ENCODE results near the gene PTPRM.
A peak's percentile ranks its signal among the peaks of the same experiment; 100 is the strongest.

Gene PTPRM

GRCh38 chr18:8097927-8098326, 530.8 kb downstream of the PTPRM start:
- CTCF ChIA-PET = no interaction called here
- H3K4me1 ChIP-seq (ENCODE audit: control insufficient read depth, insufficient read depth, low read length) = no peaks in the 10 kb centered on the region
- no peaks in the 10 kb centered on the region for H3K36me3 ChIP-seq (ENCODE audit: control insufficient read depth in 2 of 2, insufficient read depth in 1 of 2, low read length in 2 of 2)
- no peak overlapping the region for H3K27ac ChIP-seq (ENCODE audit: extremely low read depth, low read depth, low read length)
- no peaks in the 10 kb centered on the region for H3K9me3 ChIP-seq (ENCODE audit: control insufficient read depth, insufficient read depth, low read depth, low read length)
- POLR2A ChIA-PET = no interaction called here
- no peak overlapping the region for H3K4me3 ChIP-seq (ENCODE audit: low read depth, low read length)
- TF ChIP-seq ZNF585B (tag by site-specific recombination; IDR thresholded peaks at IDR 0.05) (no peak), ZNF354C (tag by site-specific recombination; IDR thresholded peaks at IDR 0.05; ENCODE audit: borderline replicate concordance, low read depth) (no peak), PRDM1 (tag by site-specific recombination; IDR thresholded peaks at IDR 0.05) (no peak), ZNF768 (tag by site-specific recombination; IDR thresholded peaks at IDR 0.05) (no peak), PRDM10 (tag by site-specific recombination; IDR thresholded peaks at IDR 0.05) (peak; percentile 89)

- ChIA-PET POLR2A (no interaction called here), CTCF (no interaction called here)
- no peaks in the 10 kb centered on the region for H3K4me1 ChIP-seq (ENCODE audit: control insufficient read depth, insufficient read depth, low read length)
- H3K27ac ChIP-seq (ENCODE audit: extremely low read depth, low read depth, low read length) = no peak overlapping the region
- no peak overlapping the region for H3K4me3 ChIP-seq (ENCODE audit: low read depth, low read length)
- no peaks in the 10 kb centered on the region for H3K9me3 ChIP-seq (ENCODE audit: control insufficient read depth, insufficient read depth, low read depth, low read length)
- TF ChIP-seq ZNF404 (tag by site-specific recombination; IDR thresholded peaks at IDR 0.05) (no peak), ZNF24 (tag by site-specific recombination; IDR thresholded peaks at IDR 0.05) (no peak), ZNF518A (tag by site-specific recombination; conservative IDR thresholded peaks at IDR 0.05; ENCODE audit: low read depth) (no peak), ZNF423 (tag by site-specific recombination; IDR thresholded peaks at IDR 0.05) (no peak), ZNF239 (tag by site-specific recombination; IDR thresholded peaks at IDR 0.05) (no peak), ZNF2 (tag by site-specific recombination; IDR thresholded peaks at IDR 0.05) (no peak), ZNF280C (tag by site-specific recombination; IDR thresholded peaks at IDR 0.05) (no peak), ZNF211 (tag by site-specific recombination; IDR thresholded peaks at IDR 0.05; ENCODE audit: low read depth) (no peak), RBAK (tag by site-specific recombination; IDR thresholded peaks at IDR 0.05) (no peak), ZNF701 (tag by site-specific recombination; IDR thresholded peaks at IDR 0.05) (no peak), ZNF777 (tag by site-specific recombination; IDR thresholded peaks at IDR 0.05; ENCODE audit: borderline replicate concordance) (no peak), REST (tag by site-specific recombination; IDR thresholded peaks at IDR 0.05) (no peak), ZNF121 (tag by site-specific recombination; IDR thresholded peaks at IDR 0.05) (no peak), ZNF112 (tag by site-specific recombination; IDR thresholded peaks at IDR 0.05) (no peak)
- no peaks in the 10 kb centered on the region for H3K36me3 ChIP-seq (ENCODE audit: control insufficient read depth in 2 of 2, insufficient read depth in 1 of 2, low read length in 2 of 2)
These were observed 539.5 kb downstream of the PTPRM start for GRCh38 chr18:8106603-8107002.

Data from HEK293 (cell line).